Motor neuron (in vitro differentiated cells): ENCODE results near the gene CD3G. TPM values are rescaled to one million over a fixed set of nuclear protein-coding genes. Genes with fewer than 3 reads are reported as not detected.
A peak's percentile ranks its signal among the peaks of the same experiment; 100 is the strongest.
"Not testable (repeated sequence)": the region's sequence is repeated elsewhere in the genome, so short reads cannot be mapped to it uniquely, and the experiment has no call there.

Experiments
- ATAC-seq, 8 experiments: fragments of 200-7000 bp; cut with Tn5 transposase; replicated peaks in 6 of 8; 2 replicates each; pipeline ENCODE4 v1.8.0; 2021; ENCODE audit warnings: mild to moderate bottlenecking in 8 of 8, moderate library complexity in 8 of 8
- H3K27ac ChIP-seq, 2 donors: fragments of 250-450 bp; sonication (Bioruptor Pico); 2 replicates each; pipeline ENCODE4 v1.9.0; 2021; ENCODE audit warnings: antibody characterized with exemption in 2 of 2, mild to moderate bottlenecking in 2 of 2, moderate library complexity in 1 of 2
- H3K4me1 ChIP-seq, 2 donors: fragments of 250-450 bp; sonication (Bioruptor Pico); replicated peaks in 1 of 2; 2 replicates each; pipeline ENCODE4 v1.6.1; 2021; ENCODE audit warnings: antibody characterized with exemption in 2 of 2, mild to moderate bottlenecking in 2 of 2, moderate library complexity in 1 of 2
- H3K4me3 ChIP-seq, 5 donors: fragments of 250-450 bp; sonication (Bioruptor Pico); 2 replicates each; pipeline ENCODE4 v1.9.0; 2021; ENCODE audit warnings: antibody characterized with exemption in 5 of 5, mild to moderate bottlenecking in 5 of 5, moderate library complexity in 4 of 5
- WGBS, 10 experiments: fragments of 450-650 bp; shearing (Covaris generic); methylation state at CpG; one replicate each; pipeline ENCODE4 v1.0.0; 2022; 5-methylcytosine and 5-hydroxymethylcytosine counted together
- in situ Hi-C, 9 experiments: fragments of 400-800 bp; cut with MboI; loops; one replicate each; pipeline ENCODE4 v1.15.0; 2021; ENCODE audit warnings: low sequenced_read_pairs in 9 of 9, low pct_unique_long_range_greater_than_20kb in 2 of 9; ENCODE audit not compliant: unreplicated experiment in 9 of 9
- total RNA-seq, 8 experiments: library from RNA; unstranded; fragments of 300-600 nt; gene quantifications; 2 replicates each; pipeline versions ENCODE4 v1.2.3 to v1.2.4, GENCODE V29; 2022

CD3G gene
- total RNA-seq, 8 experiments from 2014 or later = 0.24 to 0.71 (median 0.52) TPM; not detected in 5

- H3K27ac ChIP-seq = peak within 1 kb of the TSS; percentile 96 to 98
- ATAC-seq = peak; percentile 75 to 91 (median 88)
- H3K4me3 ChIP-seq = peak within 1 kb of the TSS; percentile 65 to 98 (median 91)
- in situ Hi-C loops = loop anchor here in 1 of 9 experiments (10.0 kb wide), 1 partner anchor 93 kb away; no protein-coding TSS in a partner anchor
- peaks cover 15 to 19% of the 10 kb centered on the region in 2 donors for H3K4me1 ChIP-seq
- WGBS, 10 experiments = 0 to 21% (median 0%) methylated on average over 2 to 29 of the region's 51 CpGs; no CpG with 5 or more reads in 1 of the 10 experiments
These were observed 57.2 kb downstream of the CD3G start, which contains the start of gene ATP5MG for GRCh38 chr11:118401151-118401879. TSS of gene ATP5MG (plus strand) at chr11:118401606. CDS start at chr11:118401666, 60 bp downstream.

GRCh38 chr11:118401880-118402590 lies 57.9 kb downstream of the CD3G start:
- H3K27ac ChIP-seq = peak overlapping the region; percentile 96 to 98
- WGBS, 10 experiments = 0 to 8% (median 0%) methylated on average over 2 to 20 of the region's 22 CpGs; no CpG with 5 or more reads in 1 of the 10 experiments
- in situ Hi-C loops = loop anchor here in 1 of 9 experiments (10.0 kb wide), 1 partner anchor 93 kb away; no protein-coding TSS in a partner anchor
- peak overlapping the region; percentile 65 to 98 (median 91) for H3K4me3 ChIP-seq
- ATAC-seq = peak in 5 of 8 experiments; percentile 31 to 59 (median 39)
- H3K4me1 ChIP-seq = peaks cover 15 to 19% of the 10 kb centered on the region in 2 donors

- H3K4me1 ChIP-seq = peaks cover 15 to 19% of the 10 kb centered on the region in 2 donors
- H3K27ac ChIP-seq, ATAC-seq: not testable (repeated sequence)
- 67 to 100% (median 83%) methylated on average over 1 to 7 of the region's 7 CpGs for WGBS, 10 experiments
- in situ Hi-C loops = loop anchor here in 1 of 9 experiments (10.0 kb wide), 1 partner anchor 92 kb away; no protein-coding TSS in a partner anchor
- peak overlapping the region; percentile 65 to 98 (median 91) for H3K4me3 ChIP-seq
These were observed 58.5 kb downstream of the CD3G start for GRCh38 chr11:118402594-118402993.

Other genes with a start within 250 kb of the CD3G start
- 1 to 10 TPM in 3 of 8 experiments, under 1 TPM in 5; 0.37 to 8.6 (median 0.93) TPM for gene SCN4B, start 191.5 kb upstream of the CD3G start, total RNA-seq
- gene SCN2B, start 167.7 kb upstream of the CD3G start, total RNA-seq = 1 to 10 TPM in 1 of 8 experiments, under 1 TPM in 7; 0.08 to 3.4 (median 0.22) TPM
- gene JAML, start 119.3 kb upstream of the CD3G start, total RNA-seq = 1 to 10 TPM in 5 of 8 experiments, under 1 TPM in 2, not detected in 1; 0.13 to 3.1 (median 1.4) TPM
- 1 to 10 TPM in 3 of 8 experiments, under 1 TPM in 3, not detected in 2; 0.08 to 6.2 (median 0.75) TPM for gene MPZL3, start 92.0 kb upstream of the CD3G start, total RNA-seq
- gene MPZL2, start 80.0 kb upstream of the CD3G start, total RNA-seq = 10 to 100 TPM in 1 of 8 experiments, 1 to 10 TPM in 2, under 1 TPM in 3, not detected in 2; 0.29 to 51.4 (median 1.0) TPM
- 1 to 10 TPM in 1 of 8 experiments, under 1 TPM in 3, not detected in 4; 0.17 to 1.2 (median 0.43) TPM for gene CD3E, start 39.6 kb upstream of the CD3G start, total RNA-seq
- gene CD3D, start 1.6 kb upstream of the CD3G start, total RNA-seq = not detected
- 10 to 100 TPM; 25.3 to 57.3 (median 39.1) TPM for gene UBE4A, start 15.3 kb downstream of the CD3G start, total RNA-seq
- gene ATP5MG, start 57.3 kb downstream of the CD3G start, total RNA-seq = 100 to 1,000 TPM; 145 to 207 (median 182) TPM
- 10 to 100 TPM; 23.2 to 70.5 (median 47.6) TPM for gene KMT2A, start 92.1 kb downstream of the CD3G start, total RNA-seq
- gene TTC36, start 183.1 kb downstream of the CD3G start, total RNA-seq = 1 to 10 TPM in 2 of 8 experiments, under 1 TPM in 3, not detected in 3; 0.38 to 1.3 (median 0.60) TPM
- gene TMEM25, start 186.8 kb downstream of the CD3G start, total RNA-seq = 10 to 100 TPM in 7 of 8 experiments, 1 to 10 TPM in 1; 2.4 to 33.7 (median 24.0) TPM
- gene IFT46, start 221.6 kb downstream of the CD3G start, total RNA-seq = 10 to 100 TPM; 20.0 to 60.2 (median 24.1) TPM
- gene ARCN1, start 228.1 kb downstream of the CD3G start, total RNA-seq = 100 to 1,000 TPM in 6 of 8 experiments, 10 to 100 TPM in 2; 87.9 to 155 (median 122) TPM